NCI-H82 (cell line): ENCODE data around the gene DNLZ.

Experiments used
- DNase-seq: peaks from one replicate; lab custom pipeline; 2025; lab: John Stamatoyannopoulos, UW

The DNLZ gene

GRCh38 chr9:136343121-136343883 is 20.2 kb downstream of the DNLZ start:
- DNase-seq: no peak

- peak; percentile 80 for DNase-seq
These were observed 21.1 kb downstream of the DNLZ start for GRCh38 chr9:136342181-136343120.

DNA sequence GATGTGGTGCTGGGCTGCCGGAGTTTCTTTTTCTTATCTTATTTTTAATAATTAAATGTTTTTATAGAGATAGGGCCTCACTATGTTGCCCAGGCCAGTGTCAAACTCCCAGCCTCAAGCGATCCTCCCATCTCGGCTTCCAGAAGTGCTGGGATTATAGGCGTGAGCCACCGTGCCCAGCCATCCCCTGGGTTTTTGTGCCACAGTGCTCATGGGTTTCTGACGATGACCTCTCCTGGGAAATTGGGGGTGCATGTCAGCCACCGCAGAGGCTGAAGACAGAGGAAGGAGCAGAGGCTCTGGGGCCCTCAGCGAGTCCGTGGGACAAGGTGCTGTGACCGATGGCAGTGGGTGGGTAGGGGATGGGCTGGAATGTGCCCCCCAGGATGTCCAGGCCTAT is 21.8 kb downstream of the DNLZ start:
- DNase-seq: no peak

DNA sequence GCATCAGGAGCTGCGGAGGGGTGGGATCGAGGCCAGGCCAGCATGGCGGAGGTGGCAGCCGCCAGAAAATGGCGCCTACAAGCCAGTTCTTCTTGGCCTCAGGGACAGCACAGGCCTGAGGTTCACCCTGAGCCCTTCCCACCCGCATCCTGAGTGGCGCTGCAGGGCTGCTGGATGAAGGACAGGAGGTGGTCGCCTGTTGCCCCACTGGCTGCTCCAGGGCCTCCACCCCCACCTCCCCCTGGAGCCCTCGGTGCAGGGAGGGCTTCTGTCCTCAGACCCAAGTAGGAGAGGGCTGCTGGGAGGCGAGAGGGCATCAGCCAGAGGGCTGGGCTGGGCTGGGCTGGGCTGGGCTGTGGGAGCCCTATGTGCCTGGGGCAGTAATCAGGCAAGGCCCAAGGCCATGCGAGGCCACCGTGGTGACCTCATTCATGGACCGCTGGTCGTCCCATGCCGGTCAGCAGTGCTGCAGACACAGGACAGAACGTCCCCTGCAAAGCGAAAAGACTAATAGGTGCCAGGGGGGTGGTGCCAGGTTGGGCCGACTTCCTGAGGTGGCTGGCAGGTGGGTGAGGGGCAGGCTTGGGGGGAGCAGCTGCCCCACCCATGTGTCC is 22.4 kb downstream of the DNLZ start:
- DNase-seq: no peak

DNA sequence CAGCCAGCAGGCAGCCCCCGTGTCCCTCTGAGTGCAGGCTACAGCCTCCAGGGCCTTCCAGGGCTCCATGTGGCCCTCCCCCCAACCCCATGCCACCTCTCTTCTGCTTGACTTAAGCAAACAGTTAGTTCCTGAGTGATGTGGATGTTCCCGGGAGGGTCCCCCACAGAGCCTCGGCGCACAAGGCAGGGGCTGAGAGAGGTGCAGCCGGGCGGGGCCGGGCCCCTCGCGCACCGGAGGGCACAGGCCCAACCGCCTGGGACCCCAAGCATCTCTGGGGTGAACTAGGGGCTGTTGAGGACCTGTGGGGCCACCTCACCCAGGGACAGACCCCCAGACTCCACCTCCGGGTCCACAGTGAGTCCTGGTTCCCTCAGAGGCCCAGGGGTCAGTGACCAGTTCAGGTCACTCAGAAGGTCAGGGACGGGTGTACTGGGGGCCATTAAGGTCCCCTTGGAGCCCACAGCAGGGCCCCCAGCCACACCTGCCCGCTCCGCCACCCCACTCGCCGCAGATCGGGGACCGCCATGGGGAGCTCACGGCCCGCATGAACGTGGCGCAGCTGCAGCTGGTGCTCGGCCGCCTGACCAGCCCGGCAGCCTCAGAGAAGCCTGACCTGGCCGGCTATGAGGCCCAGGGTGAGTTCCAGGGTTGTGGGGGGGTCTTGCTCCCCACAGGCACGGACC is 23.0 kb downstream of the DNLZ start:
- DNase-seq: no peak

DNA sequence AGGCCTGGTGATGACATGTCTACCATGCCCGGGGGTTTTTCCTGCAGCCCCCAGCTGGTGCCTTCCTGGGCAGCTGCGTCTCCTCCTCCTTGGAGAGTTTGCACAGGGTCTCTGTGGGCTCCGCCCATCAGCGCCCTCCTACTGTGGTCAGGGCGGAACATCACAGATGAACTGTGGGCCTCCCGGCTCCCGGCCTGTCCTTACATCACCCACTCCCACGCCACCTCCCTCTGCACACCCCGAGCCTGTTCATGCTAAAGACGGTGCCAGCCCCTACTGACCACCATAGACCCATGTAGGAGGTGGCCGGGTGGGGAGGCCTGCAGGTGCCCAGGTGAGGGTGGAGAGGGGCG is 23.6 kb downstream of the DNLZ start:
- DNase-seq: no peak

DNA sequence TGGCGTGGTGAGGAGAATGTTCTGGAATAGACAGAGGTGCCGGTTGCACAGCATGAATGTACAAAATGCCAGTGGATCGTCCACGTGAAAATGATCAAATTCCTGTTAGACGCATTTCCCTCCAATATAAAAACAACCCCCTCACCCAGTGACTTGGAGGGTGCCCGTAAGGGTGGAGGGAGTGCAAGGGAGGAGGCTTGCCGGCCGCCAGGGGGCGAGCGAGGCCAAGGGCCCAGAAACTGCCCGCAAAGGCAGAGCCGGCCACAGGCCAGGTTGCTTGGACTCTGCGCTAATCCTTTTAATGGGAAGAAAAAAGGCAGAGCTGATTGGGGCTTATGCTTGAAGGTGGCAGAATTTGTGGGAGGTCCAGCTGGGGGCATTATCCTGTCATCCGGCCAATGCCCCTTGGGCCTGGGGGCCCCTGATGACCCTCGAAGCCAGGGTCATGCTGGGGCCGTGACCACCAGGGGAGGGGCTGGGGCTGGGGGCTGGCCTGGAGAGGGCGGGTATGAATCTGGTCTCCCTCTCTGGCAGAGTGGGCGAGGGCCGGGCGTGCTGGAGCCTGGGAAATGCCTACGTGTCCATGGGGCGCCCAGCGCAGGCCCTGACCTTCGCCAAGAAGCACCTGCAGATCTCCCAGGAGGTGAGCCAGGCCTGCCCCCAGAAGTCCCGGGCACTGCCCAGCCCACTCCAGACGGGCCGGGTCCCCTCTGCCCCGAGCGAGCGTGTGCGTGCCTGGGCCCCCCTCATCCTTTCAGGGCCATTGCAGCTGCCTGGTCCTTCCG is 24.2 kb downstream of the DNLZ start:
- peak; percentile 87 for DNase-seq

GRCh38 chr9:136338511-136338910 is 25.0 kb downstream of the DNLZ start:
- no peak for DNase-seq

- DNase-seq: no peak
These were observed 25.8 kb downstream of the DNLZ start for GRCh38 chr9:136337416-136338395.

GRCh38 chr9:136336881-136337280 is 26.7 kb downstream of the DNLZ start:
- no peak for DNase-seq

- DNase-seq: no peak
These were observed 27.2 kb downstream of the DNLZ start for GRCh38 chr9:136336156-136336870.

- DNase-seq: no peak
These were observed 28.0 kb downstream of the DNLZ start for GRCh38 chr9:136335296-136336155.

DNA sequence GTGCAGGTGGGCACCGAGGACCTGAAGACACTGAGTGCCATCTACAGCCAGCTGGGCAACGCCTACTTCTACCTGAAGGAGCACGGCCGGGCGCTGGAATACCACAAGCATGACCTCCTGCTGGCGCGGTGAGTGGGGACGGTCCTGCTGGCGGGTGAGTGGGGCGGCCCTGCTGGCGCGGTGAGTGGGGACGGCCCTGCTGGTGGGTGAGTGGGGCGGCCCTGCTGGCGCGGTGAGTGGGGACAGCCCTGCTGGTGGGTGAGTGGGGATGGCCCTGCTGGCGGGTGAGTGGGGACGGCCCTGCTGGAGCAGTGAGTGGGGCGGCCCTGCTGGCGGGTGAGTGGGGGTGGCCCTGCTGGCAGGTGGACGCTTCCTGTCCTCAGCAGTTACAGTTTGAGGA is 29.0 kb downstream of the DNLZ start:
- no peak for DNase-seq

DNA sequence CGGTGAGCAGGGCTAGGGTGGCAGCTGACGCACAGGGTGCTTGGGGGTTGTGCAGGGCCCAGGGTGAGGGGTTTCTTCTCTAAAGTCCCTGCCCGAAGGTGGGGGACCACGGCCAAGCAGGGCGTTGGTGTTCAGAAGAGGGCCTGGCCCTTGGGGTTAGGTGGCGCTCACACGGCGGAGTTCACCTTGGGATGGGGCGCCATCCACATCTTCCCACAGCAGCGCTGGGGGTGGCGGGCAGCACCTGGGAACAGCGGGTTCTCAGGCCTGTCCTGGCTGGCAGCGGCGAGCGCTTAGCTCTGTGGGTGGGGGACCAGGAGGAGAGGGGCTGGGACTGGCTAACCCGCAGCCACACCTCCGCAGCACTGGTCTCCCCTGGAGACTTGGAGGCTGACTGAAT is 30.1 kb downstream of the DNLZ start:
- no peak for DNase-seq

GRCh38 chr9:136333045-136333444 is 30.5 kb downstream of the DNLZ start:
- DNase-seq: no peak

DNA sequence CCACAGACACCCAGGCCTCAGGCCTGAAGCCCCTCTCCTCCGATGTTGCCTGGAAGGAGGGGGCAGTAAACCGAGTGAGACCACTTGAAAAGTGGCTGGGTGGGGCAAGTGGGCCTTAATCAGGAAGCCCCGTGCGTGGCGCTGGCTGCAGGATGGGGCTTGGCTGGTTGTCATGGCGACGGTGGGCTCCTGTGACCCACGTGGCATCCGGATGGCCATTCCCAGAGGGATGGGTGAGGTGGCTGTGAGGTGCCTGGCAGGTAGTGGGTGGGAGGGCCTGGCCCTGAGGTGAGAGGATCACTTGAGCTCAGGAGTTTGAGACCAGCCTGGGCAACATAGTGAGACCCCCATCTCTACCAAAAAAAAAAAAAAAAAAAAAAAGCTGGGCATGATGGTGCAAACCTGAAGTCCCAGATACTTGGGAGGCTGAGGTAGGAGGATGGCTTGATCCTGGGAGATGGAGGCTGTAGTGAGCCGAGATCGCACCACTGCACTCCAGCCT is 31.0 kb downstream of the DNLZ start:
- no peak for DNase-seq

GRCh38 chr9:136331556-136332481 is 31.7 kb downstream of the DNLZ start:
- peak; percentile 44 for DNase-seq
